Astrocyte of the cerebellum (primary cell): ENCODE data around the gene IL4I1.
A peak's percentile ranks its signal among the peaks of the same experiment; 100 is the strongest.

Experiments
- DNase-seq: peaks from one replicate; pipeline ENCODE4 v3.0.0-alpha.2; 2011; ENCODE audit warnings: low read depth
- H3K4me3 ChIP-seq: 2 replicates; pipeline ENCODE4 v1.5.1; 2011; ENCODE audit warnings: mild to moderate bottlenecking, low read depth, low read length, moderate library complexity
- in situ Hi-C: cut with HindIII; loops from 2 replicates; pipeline ENCODE4 v1.10.0; 2017; ENCODE audit warnings: low sequenced_read_pairs
- TF ChIP-seq, protein P1 (sequence below): IDR thresholded peaks from 2 replicates; pipeline ENCODE4 v1.5.1; 2012; ENCODE audit warnings: low read length, low read depth, moderate library complexity, mild to moderate bottlenecking; ENCODE audit errors: missing control alignments

Gene IL4I1

DNA sequence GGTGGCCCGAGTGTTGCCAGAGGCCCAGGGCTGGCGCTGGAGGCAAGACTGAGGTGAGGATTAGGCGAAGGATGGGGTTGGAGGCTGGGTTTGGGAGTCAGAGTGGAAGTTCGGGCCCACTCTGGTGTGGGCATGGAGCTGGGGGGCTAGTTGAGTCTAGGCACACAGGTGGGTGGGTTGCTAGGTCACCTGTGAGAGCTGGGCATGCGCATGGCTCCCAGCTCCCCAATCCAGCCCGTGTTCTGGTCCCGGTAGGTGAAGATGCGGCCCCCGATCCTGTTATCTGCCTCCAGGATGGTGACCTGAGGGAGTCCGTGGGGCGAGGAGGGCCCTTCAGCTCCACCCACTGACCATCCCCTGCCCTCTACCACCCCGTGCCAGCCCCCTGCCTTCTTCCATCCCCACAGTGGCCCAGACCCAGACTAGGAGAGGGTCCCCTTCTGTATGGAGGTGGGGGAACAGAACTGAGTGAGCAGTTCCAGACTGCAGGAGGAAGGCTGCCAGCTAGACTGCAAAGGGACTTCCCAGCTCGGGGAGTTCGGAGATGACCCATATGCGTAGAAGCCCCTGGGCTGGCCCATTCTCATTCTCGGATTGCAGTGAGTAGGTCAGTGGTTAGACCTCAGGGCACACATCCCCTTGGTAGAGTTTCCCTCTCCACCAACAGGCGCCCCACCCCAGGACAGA is 1.7 kb downstream of the IL4I1 start:
- no peak for DNase-seq
- TF ChIP-seq, protein P1, sequence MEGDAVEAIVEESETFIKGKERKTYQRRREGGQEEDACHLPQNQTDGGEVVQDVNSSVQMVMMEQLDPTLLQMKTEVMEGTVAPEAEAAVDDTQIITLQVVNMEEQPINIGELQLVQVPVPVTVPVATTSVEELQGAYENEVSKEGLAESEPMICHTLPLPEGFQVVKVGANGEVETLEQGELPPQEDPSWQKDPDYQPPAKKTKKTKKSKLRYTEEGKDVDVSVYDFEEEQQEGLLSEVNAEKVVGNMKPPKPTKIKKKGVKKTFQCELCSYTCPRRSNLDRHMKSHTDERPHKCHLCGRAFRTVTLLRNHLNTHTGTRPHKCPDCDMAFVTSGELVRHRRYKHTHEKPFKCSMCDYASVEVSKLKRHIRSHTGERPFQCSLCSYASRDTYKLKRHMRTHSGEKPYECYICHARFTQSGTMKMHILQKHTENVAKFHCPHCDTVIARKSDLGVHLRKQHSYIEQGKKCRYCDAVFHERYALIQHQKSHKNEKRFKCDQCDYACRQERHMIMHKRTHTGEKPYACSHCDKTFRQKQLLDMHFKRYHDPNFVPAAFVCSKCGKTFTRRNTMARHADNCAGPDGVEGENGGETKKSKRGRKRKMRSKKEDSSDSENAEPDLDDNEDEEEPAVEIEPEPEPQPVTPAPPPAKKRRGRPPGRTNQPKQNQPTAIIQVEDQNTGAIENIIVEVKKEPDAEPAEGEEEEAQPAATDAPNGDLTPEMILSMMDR, result no peak
- in situ Hi-C loops, result no loop called here
- no peak overlapping the region for H3K4me3 ChIP-seq

DNA sequence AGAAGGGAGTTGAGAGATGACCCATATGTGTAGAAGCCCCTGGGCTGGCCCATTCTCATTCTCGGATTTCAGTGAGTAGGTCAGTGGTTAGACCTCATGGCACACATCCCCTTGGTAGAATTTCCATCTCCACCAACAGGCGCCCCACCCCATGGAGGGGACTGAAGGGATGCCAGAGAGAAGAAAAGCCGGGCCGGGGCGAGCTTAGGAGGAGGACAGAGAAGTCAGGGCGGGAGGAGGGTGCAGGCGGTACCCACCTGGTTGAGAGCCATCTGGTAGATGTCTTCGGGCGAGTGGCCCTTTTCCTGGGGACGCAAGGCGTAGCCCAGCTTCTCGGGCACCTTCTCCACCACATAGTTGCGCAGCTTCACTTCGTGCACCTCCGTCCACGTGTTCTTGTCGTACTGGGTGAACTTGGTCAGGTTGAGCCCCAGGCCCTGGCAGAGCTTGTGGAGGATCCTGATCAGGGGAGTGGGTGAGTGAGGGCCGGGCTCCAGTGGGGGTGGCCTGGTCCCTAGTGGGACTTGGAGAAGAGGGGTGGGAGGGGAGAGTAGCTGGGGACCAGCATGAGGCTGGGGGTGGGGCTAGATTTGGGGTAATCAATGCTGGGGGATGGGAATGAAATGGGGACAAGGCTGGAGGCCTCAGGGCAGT is 2.5 kb downstream of the IL4I1 start:
- in situ Hi-C loops, result no loop called here
- H3K4me3 ChIP-seq, result no peak overlapping the region
- TF ChIP-seq, protein P1, result no peak
- no peak for DNase-seq

DNA sequence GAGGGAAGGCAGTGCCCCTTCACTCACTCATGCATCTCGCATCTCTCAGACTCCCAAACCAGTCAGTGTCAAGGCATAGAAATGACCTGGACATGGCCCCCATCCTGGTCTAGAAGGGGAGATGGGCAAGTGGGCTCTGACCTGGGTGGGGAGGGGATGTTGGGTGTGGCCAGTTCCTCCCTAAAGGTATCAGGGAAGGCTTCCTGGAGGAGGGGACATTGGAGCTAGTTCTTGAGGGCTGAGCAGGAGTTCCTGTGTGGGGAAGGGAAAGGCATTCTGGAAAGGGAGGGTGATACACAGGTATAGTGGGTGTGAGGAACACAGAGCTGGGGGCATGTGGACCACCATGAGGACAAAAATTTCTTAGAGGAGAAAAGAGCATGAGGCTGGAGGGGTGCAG is 4.0 kb downstream of the IL4I1 start:
- DNase-seq, result no peak
- in situ Hi-C loops, result no loop called here
- TF ChIP-seq, protein P1, result no peak
- no peak overlapping the region for H3K4me3 ChIP-seq

DNA sequence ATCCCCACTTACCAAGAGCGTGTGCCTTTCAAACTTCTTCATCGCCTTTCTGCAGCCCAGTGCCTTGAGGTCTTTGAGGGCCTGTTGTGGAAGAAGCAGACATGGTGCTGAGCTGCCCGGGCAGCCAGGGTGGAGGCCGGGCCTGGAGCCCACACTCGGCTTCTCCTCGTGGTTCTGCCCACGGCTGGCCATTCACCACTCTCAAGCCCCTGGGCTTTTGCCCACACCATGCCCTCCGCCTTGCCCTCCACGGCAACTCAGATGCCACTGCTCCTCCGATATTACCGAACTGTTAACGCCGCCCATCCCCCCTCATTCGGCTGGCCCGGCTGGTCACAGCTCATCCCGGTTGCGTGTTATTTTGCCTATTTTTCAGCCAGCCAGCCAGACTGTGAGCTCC is 5.3 kb downstream of the IL4I1 start:
- TF ChIP-seq, protein P1, result no peak
- in situ Hi-C loops, result no loop called here
- DNase-seq, result no peak
- no peak overlapping the region for H3K4me3 ChIP-seq

DNA sequence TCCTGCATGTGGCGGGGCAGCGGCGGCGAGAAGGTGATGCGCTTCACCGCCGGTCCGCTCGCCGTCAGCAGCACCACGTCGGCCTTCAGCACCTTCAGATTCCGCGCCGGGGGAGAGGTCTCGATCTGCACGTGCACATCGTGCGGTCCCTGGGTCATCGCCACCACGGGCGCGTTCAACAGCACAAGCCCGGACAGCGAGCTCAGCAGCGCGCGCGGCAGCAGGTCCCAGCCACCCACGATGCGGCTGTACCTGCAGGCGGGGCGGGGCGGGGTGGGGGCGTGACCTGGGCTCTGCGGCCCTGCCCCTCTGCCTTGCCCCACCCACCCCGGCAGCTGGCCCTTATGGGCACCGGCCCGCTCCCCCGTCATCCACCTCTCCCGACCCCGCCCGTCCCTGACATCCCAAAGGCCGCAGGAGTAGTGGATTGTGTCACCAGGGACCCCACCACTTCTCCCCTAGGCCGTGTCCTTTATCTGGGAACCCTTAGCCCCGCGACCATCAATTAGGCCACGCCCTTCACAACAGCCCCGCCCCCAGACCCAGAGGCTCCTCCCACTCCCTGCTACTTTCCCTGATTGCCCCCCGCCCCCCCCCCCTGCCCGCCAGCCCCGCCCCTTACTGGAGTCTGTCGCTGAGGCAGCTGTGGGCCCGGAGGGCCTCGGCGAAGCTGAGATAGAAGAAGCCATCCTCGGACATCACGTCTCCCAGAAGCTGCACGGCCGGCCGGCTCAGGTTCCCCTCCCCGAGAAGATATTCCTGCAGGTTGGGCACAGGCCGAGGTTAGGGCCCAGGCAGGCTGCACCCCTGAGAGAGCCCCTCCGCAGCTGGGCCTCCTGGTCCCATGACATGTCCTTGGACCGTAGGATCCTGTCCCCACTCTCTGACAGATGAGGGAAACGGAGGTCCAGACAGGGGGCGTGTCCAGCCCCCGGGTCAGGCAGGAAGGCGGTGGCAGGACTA is 6.1 kb downstream of the IL4I1 start:
- H3K4me3 ChIP-seq, result no peak overlapping the region
- no peak for DNase-seq
- in situ Hi-C loops, result no loop called here
- TF ChIP-seq, protein P1, result no peak

DNA sequence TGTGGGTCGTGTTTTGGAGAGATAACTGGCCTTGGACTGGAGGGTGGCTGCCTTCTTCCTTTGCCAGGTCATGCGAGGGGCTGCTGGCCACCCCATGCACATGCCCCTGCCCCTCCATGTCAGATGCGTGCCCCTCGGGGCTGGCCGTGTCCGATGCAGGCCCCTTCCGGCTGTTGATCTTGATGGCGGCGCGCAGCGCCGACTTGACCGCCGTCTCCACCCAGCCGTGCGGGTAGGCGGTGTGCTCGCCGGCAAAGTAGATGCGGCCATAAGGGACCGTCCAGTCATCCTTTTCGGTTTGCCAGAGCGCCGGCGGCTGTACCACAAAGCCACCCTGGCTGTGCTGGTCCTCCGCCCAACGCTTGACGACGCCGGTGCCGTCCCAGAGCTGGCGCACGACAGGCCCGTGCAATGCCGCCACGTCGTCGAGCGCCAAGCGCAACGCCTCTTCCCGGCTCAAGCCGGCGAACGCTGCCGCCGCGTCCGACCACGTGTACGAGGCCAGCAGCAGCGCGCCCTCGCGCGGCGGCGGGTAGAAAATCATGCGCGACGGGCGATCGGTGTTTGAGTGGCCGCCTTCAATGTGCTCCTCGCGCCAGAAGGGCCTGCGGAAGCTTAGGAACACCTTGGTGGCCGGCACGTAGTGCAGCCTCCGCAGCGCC is 6.9 kb downstream of the IL4I1 start:
- peak; percentile 24 for DNase-seq
- no peak overlapping the region for H3K4me3 ChIP-seq
- TF ChIP-seq, protein P1, result peak; percentile 60
- in situ Hi-C loops, result no loop called here
